ENCODE measurements around the gene GAB2.

The GAB2 gene

GRCh38 chr11:78179459-78180071 is 238.1 kb downstream of the GAB2 start:
- TF ChIP-seq ZNF8 (CRISPR knock-in tag; IDR thresholded peaks at IDR 0.05): no peak
- no peak for TF ChIP-seq GLIS3 (CRISPR knock-in tag; IDR thresholded peaks at IDR 0.05)
- no peak for TF ChIP-seq ZNF565 (CRISPR knock-in tag; conservative IDR thresholded peaks at IDR 0.05; ENCODE audit: low read depth)
- TF ChIP-seq ZC3H10 (CRISPR knock-in tag; IDR thresholded peaks at IDR 0.05): no peak
- TF ChIP-seq TCF4 (CRISPR knock-in tag; IDR thresholded peaks at IDR 0.05; ENCODE audit: borderline replicate concordance): no peak
- no peak for TF ChIP-seq TOX (CRISPR knock-in tag; IDR thresholded peaks at IDR 0.05; ENCODE audit: borderline replicate concordance)
- TF ChIP-seq ESRRG (CRISPR knock-in tag; IDR thresholded peaks at IDR 0.05): no peak
- TF ChIP-seq POU6F1 (CRISPR knock-in tag; IDR thresholded peaks at IDR 0.05; ENCODE audit: borderline replicate concordance, low read depth): no peak
- TF ChIP-seq PPARA (CRISPR knock-in tag; IDR thresholded peaks at IDR 0.05; ENCODE audit: borderline replicate concordance): no peak
- no peak for TF ChIP-seq CSRNP3 (CRISPR knock-in tag; IDR thresholded peaks at IDR 0.05)
- TF ChIP-seq CSDC2 (CRISPR knock-in tag; IDR thresholded peaks at IDR 0.05): no peak
- no peak for TF ChIP-seq SNAI2 (CRISPR knock-in tag; IDR thresholded peaks at IDR 0.05)
- TF ChIP-seq, protein P1, sequence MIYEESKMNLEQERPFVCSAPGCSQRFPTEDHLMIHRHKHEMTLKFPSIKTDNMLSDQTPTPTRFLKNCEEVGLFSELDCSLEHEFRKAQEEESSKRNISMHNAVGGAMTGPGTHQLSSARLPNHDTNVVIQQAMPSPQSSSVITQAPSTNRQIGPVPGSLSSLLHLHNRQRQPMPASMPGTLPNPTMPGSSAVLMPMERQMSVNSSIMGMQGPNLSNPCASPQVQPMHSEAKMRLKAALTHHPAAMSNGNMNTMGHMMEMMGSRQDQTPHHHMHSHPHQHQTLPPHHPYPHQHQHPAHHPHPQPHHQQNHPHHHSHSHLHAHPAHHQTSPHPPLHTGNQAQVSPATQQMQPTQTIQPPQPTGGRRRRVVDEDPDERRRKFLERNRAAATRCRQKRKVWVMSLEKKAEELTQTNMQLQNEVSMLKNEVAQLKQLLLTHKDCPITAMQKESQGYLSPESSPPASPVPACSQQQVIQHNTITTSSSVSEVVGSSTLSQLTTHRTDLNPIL (CRISPR knock-in tag; IDR thresholded peaks at IDR 0.05; ENCODE audit: low read depth): no peak
- no peak for TF ChIP-seq ZNF70 (CRISPR knock-in tag; IDR thresholded peaks at IDR 0.05)
- no peak for ATAC-seq

- ATAC-seq: no peak
- TF ChIP-seq PPARA (CRISPR knock-in tag; IDR thresholded peaks at IDR 0.05; ENCODE audit: borderline replicate concordance) (no peak), ZFP3 (CRISPR knock-in tag; IDR thresholded peaks at IDR 0.05) (no peak), POU6F1 (CRISPR knock-in tag; IDR thresholded peaks at IDR 0.05; ENCODE audit: borderline replicate concordance, low read depth) (no peak), ESRRG (CRISPR knock-in tag; IDR thresholded peaks at IDR 0.05) (no peak), ZNF70 (CRISPR knock-in tag; IDR thresholded peaks at IDR 0.05) (no peak), CSDC2 (CRISPR knock-in tag; IDR thresholded peaks at IDR 0.05) (no peak), GLIS3 (CRISPR knock-in tag; IDR thresholded peaks at IDR 0.05) (no peak), ZNF565 (CRISPR knock-in tag; conservative IDR thresholded peaks at IDR 0.05; ENCODE audit: low read depth) (no peak), ARNTL (CRISPR knock-in tag; IDR thresholded peaks at IDR 0.05; ENCODE audit: borderline replicate concordance, low read depth) (no peak), ZNF8 (CRISPR knock-in tag; IDR thresholded peaks at IDR 0.05) (no peak), ISL1 (CRISPR knock-in tag; IDR thresholded peaks at IDR 0.05) (no peak), ZFP30 (CRISPR knock-in tag; IDR thresholded peaks at IDR 0.05) (no peak), ZC3H10 (CRISPR knock-in tag; IDR thresholded peaks at IDR 0.05) (no peak), SNAI2 (CRISPR knock-in tag; IDR thresholded peaks at IDR 0.05) (no peak)
- TF ChIP-seq, protein P2, sequence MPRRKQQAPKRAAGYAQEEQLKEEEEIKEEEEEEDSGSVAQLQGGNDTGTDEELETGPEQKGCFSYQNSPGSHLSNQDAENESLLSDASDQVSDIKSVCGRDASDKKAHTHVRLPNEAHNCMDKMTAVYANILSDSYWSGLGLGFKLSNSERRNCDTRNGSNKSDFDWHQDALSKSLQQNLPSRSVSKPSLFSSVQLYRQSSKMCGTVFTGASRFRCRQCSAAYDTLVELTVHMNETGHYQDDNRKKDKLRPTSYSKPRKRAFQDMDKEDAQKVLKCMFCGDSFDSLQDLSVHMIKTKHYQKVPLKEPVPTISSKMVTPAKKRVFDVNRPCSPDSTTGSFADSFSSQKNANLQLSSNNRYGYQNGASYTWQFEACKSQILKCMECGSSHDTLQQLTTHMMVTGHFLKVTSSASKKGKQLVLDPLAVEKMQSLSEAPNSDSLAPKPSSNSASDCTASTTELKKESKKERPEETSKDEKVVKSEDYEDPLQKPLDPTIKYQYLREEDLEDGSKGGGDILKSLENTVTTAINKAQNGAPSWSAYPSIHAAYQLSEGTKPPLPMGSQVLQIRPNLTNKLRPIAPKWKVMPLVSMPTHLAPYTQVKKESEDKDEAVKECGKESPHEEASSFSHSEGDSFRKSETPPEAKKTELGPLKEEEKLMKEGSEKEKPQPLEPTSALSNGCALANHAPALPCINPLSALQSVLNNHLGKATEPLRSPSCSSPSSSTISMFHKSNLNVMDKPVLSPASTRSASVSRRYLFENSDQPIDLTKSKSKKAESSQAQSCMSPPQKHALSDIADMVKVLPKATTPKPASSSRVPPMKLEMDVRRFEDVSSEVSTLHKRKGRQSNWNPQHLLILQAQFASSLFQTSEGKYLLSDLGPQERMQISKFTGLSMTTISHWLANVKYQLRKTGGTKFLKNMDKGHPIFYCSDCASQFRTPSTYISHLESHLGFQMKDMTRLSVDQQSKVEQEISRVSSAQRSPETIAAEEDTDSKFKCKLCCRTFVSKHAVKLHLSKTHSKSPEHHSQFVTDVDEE (CRISPR knock-in tag; IDR thresholded peaks at IDR 0.05): no peak
- TF ChIP-seq, protein P3, sequence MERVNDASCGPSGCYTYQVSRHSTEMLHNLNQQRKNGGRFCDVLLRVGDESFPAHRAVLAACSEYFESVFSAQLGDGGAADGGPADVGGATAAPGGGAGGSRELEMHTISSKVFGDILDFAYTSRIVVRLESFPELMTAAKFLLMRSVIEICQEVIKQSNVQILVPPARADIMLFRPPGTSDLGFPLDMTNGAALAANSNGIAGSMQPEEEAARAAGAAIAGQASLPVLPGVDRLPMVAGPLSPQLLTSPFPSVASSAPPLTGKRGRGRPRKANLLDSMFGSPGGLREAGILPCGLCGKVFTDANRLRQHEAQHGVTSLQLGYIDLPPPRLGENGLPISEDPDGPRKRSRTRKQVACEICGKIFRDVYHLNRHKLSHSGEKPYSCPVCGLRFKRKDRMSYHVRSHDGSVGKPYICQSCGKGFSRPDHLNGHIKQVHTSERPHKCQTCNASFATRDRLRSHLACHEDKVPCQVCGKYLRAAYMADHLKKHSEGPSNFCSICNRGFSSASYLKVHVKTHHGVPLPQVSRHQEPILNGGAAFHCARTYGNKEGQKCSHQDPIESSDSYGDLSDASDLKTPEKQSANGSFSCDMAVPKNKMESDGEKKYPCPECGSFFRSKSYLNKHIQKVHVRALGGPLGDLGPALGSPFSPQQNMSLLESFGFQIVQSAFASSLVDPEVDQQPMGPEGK (CRISPR knock-in tag; IDR thresholded peaks at IDR 0.05; ENCODE audit: borderline replicate concordance): no peak
- TF ChIP-seq, protein P1 (CRISPR knock-in tag; IDR thresholded peaks at IDR 0.05; ENCODE audit: low read depth): no peak
Observed at GRCh38 chr11:78177216-78177615, 240.4 kb downstream of the GAB2 start.

All from SK-N-SH treated with all-trans-retinoic acid at 6 μM for 48 hours (cell line).